GM12878 (cell line): ENCODE data around the gene VEGFA. TPM values are rescaled to one million over a fixed set of nuclear protein-coding genes. Genes with fewer than 3 reads are reported as not detected.

Experiments used
- ASH2L ChIP-seq: fragments of 300-600, 200-600 bp; sonication (generic); IDR thresholded peaks from 2 replicates; pipeline ENCODE4 v1.6.1; 2017; ENCODE audit warnings: low read depth, mild to moderate bottlenecking, borderline replicate concordance
- BCLAF1 ChIP-seq: fragments of 450-650 bp; IDR thresholded peaks from 2 replicates; pipeline ENCODE4 v1.6.1; 2017; ENCODE audit warnings: antibody characterized with exemption, mild to moderate bottlenecking, moderate library complexity
- CREM ChIP-seq: IDR thresholded peaks from 2 replicates; pipeline ENCODE4 v1.6.1; 2014; ENCODE audit warnings: antibody characterized with exemption, low read depth
- FOXM1 ChIP-seq: IDR thresholded peaks from 2 replicates; pipeline ENCODE4 v1.6.1; 2012; ENCODE audit warnings: low read depth, mild to moderate bottlenecking, inconsistent platforms, low read length, moderate library complexity
- IKZF2 ChIP-seq, 2 experiments: fragments of 450-650 bp; IDR thresholded peaks; 2 replicates each; pipeline ENCODE4 v1.6.1; 2017; ENCODE audit warnings: mild to moderate bottlenecking in 2 of 2, moderate library complexity in 2 of 2
- KAT2A ChIP-seq: conservative IDR thresholded peaks from 2 replicates; pipeline ENCODE4 v1.6.1; 2011; ENCODE audit warnings: low read depth, low read length; ENCODE audit not compliant: control insufficient read depth
- MTA3 ChIP-seq: IDR thresholded peaks from 2 replicates; pipeline ENCODE4 v1.6.1; 2012; ENCODE audit warnings: low read length, inconsistent platforms, borderline replicate concordance
- NRF1 ChIP-seq: conservative IDR thresholded peaks from 2 replicates; pipeline ENCODE4 v1.6.1; 2011; ENCODE audit warnings: mild to moderate bottlenecking, low read depth, low read length, improper control_type of control experiment
- RAD21 ChIP-seq: IDR thresholded peaks from 2 replicates; pipeline ENCODE4 v1.6.1; 2011; ENCODE audit warnings: mild to moderate bottlenecking, low read depth, low read length, moderate library complexity; ENCODE audit not compliant: insufficient read depth
- RELA ChIP-seq: fragments of 450-650 bp; IDR thresholded peaks from 2 replicates; pipeline ENCODE4 v1.8.0; 2014; ENCODE audit warnings: borderline replicate concordance; ENCODE audit not compliant: partially characterized antibody
- SMAD5 ChIP-seq: IDR thresholded peaks from 2 replicates; pipeline ENCODE4 v1.6.1; 2016; ENCODE audit warnings: antibody characterized with exemption, low read depth
- SREBF1 ChIP-seq: IDR thresholded peaks from 2 replicates; pipeline ENCODE4 v1.6.1; 2012; ENCODE audit warnings: mild to moderate bottlenecking, low read length
- STAT3 ChIP-seq: IDR thresholded peaks from 2 replicates; pipeline ENCODE4 v1.6.1; 2011; ENCODE audit warnings: low read depth, low read length, improper control_type of control experiment
- TCF12 ChIP-seq: IDR thresholded peaks from 2 replicates; pipeline ENCODE4 v1.6.1; 2011; ENCODE audit warnings: low read depth, mild to moderate bottlenecking, low read length
- YY1 ChIP-seq: IDR thresholded peaks from 2 replicates; pipeline ENCODE4 v1.6.1; 2011; ENCODE audit warnings: low read depth, mild to moderate bottlenecking, low read length
- ZNF207 ChIP-seq: fragments of 450-650 bp; IDR thresholded peaks from 2 replicates; pipeline ENCODE4 v1.6.1; 2014; ENCODE audit warnings: antibody characterized with exemption, mild to moderate bottlenecking, borderline replicate concordance
- ZNF384 ChIP-seq: IDR thresholded peaks from 2 replicates; pipeline ENCODE4 v1.6.1; 2012; ENCODE audit warnings: low read depth, mild to moderate bottlenecking, low read length, improper control_type of control experiment, borderline replicate concordance
- polyA plus RNA-seq, 11 experiments: library from polyadenylated mRNA; depleted of rRNA in 4 of 11; unstranded in 6 of 11; stranded (reverse) in 5 of 11; fragments of >200 nt; fragmentation: Nextera tagmentation in 4 of 11; fragmentation: Illumina TruSeq in 1 of 11; extraction: Ambion mirVana in 4 of 11; extraction: Trizol in 1 of 11; gene quantifications; 1 replicate in 1 of 11; 2 replicates in 10 of 11; pipeline versions ENCODE4 v1.2.1 to v1.2.3, GENCODE V29; 2011 to 2016; ENCODE audit warnings: inconsistent platforms in 2 of 11, missing spikeins in 2 of 11, low read depth in 1 of 11
- total RNA-seq, 4 experiments: library from RNA; depleted of rRNA in 3 of 4; stranded (reverse); fragments of >200 nt in 3 of 4; fragmentation: Illumina TruSeq in 1 of 4; extraction: Trizol in 1 of 4; gene quantifications; 2 replicates each; pipeline versions ENCODE4 v1.2.1 to v1.2.3, GENCODE V29; 2013 to 2021
- TF ChIP-seq, protein P1 (sequence below): fragments of 450-650 bp; IDR thresholded peaks from 2 replicates; pipeline ENCODE4 v1.6.1; 2017; ENCODE audit warnings: borderline replicate concordance
- TF ChIP-seq, protein P2 (sequence below): fragments of 450-650 bp; IDR thresholded peaks from 2 replicates; pipeline ENCODE4 v1.6.1; 2018; ENCODE audit warnings: borderline replicate concordance, mild to moderate bottlenecking; ENCODE audit not compliant: partially characterized antibody
- TF ChIP-seq, protein P3 (sequence below): IDR thresholded peaks from 2 replicates; pipeline ENCODE4 v1.6.1; 2012; ENCODE audit warnings: low read depth, low read length, improper control_type of control experiment
- TF ChIP-seq, protein P4 (sequence below): IDR thresholded peaks from 2 replicates; pipeline ENCODE4 v1.6.1; 2011; ENCODE audit warnings: borderline replicate concordance, low read depth, mild to moderate bottlenecking, moderate library complexity, mixed read lengths, low read length; ENCODE audit not compliant: insufficient read depth; ENCODE audit errors: extremely low read length

Gene VEGFA
- total and polyA plus RNA-seq, 10 of the 15 experiments (the other 5 are each of a cell fraction or from before 2014, with no cell fraction given), result 0.96 to 140 (median 16.9) TPM

GRCh38 chr6:43774776-43775534, 4.9 kb downstream of the VEGFA start (continued):
- TF ChIP-seq RAD21 (peak; percentile 53), YY1 (peak; percentile 82), NRF1 (no peak), ZNF384 (no peak), IKZF2 (IDR thresholded peaks at IDR 0.05) (peak in 1 of 2 experiments; percentile 58; a peak in 2 of 4 replicates), TCF12 (no peak), CREM (no peak), FOXM1 (no peak), BCLAF1 (no peak), KAT2A (no peak), SMAD5 (no peak), ASH2L (no peak), RELA (no peak), SREBF1 (no peak), STAT3 (no peak), ZNF207 (no peak), MTA3 (no peak)
- TF ChIP-seq, protein P1, sequence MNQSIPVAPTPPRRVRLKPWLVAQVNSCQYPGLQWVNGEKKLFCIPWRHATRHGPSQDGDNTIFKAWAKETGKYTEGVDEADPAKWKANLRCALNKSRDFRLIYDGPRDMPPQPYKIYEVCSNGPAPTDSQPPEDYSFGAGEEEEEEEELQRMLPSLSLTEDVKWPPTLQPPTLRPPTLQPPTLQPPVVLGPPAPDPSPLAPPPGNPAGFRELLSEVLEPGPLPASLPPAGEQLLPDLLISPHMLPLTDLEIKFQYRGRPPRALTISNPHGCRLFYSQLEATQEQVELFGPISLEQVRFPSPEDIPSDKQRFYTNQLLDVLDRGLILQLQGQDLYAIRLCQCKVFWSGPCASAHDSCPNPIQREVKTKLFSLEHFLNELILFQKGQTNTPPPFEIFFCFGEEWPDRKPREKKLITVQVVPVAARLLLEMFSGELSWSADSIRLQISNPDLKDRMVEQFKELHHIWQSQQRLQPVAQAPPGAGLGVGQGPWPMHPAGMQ, result no peak
- TF ChIP-seq, protein P2, sequence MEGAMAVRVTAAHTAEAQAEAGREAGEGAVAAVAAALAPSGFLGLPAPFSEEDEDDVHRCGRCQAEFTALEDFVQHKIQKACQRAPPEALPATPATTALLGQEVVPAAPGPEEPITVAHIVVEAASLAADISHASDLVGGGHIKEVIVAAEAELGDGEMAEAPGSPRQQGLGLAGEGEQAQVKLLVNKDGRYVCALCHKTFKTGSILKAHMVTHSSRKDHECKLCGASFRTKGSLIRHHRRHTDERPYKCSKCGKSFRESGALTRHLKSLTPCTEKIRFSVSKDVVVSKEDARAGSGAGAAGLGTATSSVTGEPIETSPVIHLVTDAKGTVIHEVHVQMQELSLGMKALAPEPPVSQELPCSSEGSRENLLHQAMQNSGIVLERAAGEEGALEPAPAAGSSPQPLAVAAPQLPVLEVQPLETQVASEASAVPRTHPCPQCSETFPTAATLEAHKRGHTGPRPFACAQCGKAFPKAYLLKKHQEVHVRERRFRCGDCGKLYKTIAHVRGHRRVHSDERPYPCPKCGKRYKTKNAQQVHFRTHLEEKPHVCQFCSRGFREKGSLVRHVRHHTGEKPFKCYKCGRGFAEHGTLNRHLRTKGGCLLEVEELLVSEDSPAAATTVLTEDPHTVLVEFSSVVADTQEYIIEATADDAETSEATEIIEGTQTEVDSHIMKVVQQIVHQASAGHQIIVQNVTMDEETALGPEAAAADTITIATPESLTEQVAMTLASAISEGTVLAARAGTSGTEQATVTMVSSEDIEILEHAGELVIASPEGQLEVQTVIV, result no peak
- TF ChIP-seq, protein P3, sequence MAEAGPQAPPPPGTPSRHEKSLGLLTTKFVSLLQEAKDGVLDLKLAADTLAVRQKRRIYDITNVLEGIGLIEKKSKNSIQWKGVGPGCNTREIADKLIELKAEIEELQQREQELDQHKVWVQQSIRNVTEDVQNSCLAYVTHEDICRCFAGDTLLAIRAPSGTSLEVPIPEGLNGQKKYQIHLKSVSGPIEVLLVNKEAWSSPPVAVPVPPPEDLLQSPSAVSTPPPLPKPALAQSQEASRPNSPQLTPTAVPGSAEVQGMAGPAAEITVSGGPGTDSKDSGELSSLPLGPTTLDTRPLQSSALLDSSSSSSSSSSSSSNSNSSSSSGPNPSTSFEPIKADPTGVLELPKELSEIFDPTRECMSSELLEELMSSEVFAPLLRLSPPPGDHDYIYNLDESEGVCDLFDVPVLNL, result no peak
- TF ChIP-seq, protein P4, sequence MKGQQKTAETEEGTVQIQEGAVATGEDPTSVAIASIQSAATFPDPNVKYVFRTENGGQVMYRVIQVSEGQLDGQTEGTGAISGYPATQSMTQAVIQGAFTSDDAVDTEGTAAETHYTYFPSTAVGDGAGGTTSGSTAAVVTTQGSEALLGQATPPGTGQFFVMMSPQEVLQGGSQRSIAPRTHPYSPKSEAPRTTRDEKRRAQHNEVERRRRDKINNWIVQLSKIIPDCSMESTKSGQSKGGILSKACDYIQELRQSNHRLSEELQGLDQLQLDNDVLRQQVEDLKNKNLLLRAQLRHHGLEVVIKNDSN, result no peak
